Skeletal muscle satellite cell (primary cell): ENCODE data around the gene ICOS.
"Not testable (repeated sequence)": the region's sequence is repeated elsewhere in the genome, so short reads cannot be mapped to it uniquely, and the experiment has no call there.

Experiments
- H3K27me3 ChIP-seq: 2 replicates; pipeline ENCODE4 v1.7.0; 2013; ENCODE audit warnings: low read length; ENCODE audit not compliant: control insufficient read depth, insufficient read depth
- H3K36me3 ChIP-seq: 2 replicates; pipeline ENCODE4 v1.7.0; 2013; ENCODE audit warnings: mild to moderate bottlenecking, control low read depth, low read length; ENCODE audit not compliant: insufficient read depth
- H3K4me1 ChIP-seq: 2 replicates; pipeline ENCODE4 v1.7.0; 2013; ENCODE audit warnings: low read length; ENCODE audit not compliant: control insufficient read depth, insufficient read depth
- H3K4me2 ChIP-seq: 2 replicates; pipeline ENCODE4 v1.7.0; 2013; ENCODE audit warnings: mild to moderate bottlenecking, low read length
- H3K4me3 ChIP-seq: 2 replicates; pipeline ENCODE4 v1.7.0; 2013; ENCODE audit warnings: low read length
- H3K9ac ChIP-seq: 2 replicates; pipeline ENCODE4 v1.7.0; 2013; ENCODE audit warnings: mild to moderate bottlenecking, low read depth, low read length, moderate library complexity
- H3K9me3 ChIP-seq: replicated peaks from 2 replicates; pipeline ENCODE4 v1.7.0; 2013; ENCODE audit warnings: mild to moderate bottlenecking, control low read depth, low read length

The ICOS gene

GRCh38 chr2:203943493-203944382, 7.2 kb downstream of the ICOS start:
- not testable (repeated sequence) for H3K4me2 ChIP-seq, H3K4me1 ChIP-seq, H3K9ac ChIP-seq, H3K9me3 ChIP-seq, H3K27me3 ChIP-seq, H3K36me3 ChIP-seq, H3K4me3 ChIP-seq

- H3K9me3 ChIP-seq: no peaks in the 10 kb centered on the region
- H3K27me3 ChIP-seq: no peaks in the 10 kb centered on the region
- no peak overlapping the region for H3K4me3 ChIP-seq
- H3K9ac ChIP-seq: no peak overlapping the region
- H3K36me3 ChIP-seq: no peaks in the 10 kb centered on the region
- no peaks in the 10 kb centered on the region for H3K4me1 ChIP-seq
- H3K4me2 ChIP-seq: no peak overlapping the region
These were observed 12.2 kb downstream of the ICOS start for GRCh38 chr2:203948733-203949132.

DNA sequence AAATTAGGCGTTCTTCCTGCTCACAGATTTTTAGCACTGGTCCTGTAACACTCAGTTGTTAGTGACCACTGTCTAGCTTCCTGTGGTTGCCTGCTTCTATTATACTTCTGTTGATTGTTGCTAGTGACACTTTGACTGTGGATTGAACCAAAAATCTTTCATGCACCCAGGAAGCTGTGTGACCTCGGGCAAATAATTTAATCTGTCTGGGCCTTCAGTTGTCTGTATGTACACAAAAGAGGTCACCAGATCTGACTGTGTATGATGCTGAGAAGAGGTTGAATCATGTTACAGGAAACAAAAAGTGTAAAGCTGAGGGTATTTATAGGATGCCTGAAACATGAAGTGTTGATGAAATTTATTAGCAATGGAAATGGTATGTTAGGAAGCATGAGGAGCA, 12.7 kb downstream of the ICOS start:
- no peak overlapping the region for H3K4me2 ChIP-seq
- no peaks in the 10 kb centered on the region for H3K36me3 ChIP-seq
- H3K4me1 ChIP-seq: no peaks in the 10 kb centered on the region
- H3K9me3 ChIP-seq: no peaks in the 10 kb centered on the region
- H3K4me3 ChIP-seq: no peak overlapping the region
- H3K27me3 ChIP-seq: no peaks in the 10 kb centered on the region
- no peak overlapping the region for H3K9ac ChIP-seq

DNA sequence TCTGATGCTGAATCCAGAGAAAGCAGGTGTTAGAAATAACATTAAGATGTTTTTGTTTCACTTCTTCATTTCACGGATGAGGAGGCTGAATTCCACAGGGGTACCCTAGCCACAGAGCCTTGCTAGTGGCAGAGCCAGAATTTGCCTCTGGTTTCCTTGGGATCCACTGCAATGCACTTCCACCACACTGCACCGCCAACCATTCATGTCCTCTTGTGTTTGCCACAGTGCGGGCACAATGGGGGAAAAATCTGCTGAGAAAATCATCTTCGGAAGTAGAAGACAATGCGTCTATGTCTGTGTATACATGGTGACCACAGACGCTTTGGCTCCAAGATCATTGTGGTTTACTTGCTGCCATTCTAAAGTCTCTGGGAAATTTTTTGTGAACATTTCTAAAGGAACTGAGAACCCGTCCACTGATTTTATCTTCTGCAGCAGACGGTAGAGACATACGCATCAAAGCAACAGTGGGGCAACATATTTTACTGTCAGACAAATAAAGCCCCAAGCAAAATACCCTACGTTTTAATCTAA, 14.9 kb downstream of the ICOS start:
- no peak overlapping the region for H3K4me2 ChIP-seq
- H3K27me3 ChIP-seq: no peaks in the 10 kb centered on the region
- H3K36me3 ChIP-seq: no peaks in the 10 kb centered on the region
- no peak overlapping the region for H3K4me3 ChIP-seq
- H3K4me1 ChIP-seq: no peaks in the 10 kb centered on the region
- no peaks in the 10 kb centered on the region for H3K9me3 ChIP-seq
- no peak overlapping the region for H3K9ac ChIP-seq

DNA sequence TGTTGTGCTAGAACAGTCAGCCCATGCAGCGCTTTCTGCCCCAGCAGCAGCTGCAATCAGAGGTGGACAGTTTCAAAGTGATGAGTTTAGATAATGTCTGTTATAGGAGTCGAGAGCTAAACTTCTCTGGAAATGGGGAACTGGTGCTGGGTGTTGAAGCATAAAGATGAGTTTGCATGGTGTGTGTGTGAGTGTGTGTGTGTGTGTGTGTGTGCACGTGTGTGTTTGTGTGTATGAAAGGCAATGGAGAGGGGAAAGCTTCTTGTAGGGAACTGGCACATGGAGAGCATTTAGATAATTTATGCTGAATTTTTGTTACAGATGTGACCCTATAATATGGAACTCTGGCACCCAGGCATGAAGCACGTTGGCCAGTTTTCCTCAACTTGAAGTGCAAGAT, 22.7 kb downstream of the ICOS start:
- H3K9ac ChIP-seq: no peak overlapping the region
- no peaks in the 10 kb centered on the region for H3K27me3 ChIP-seq
- H3K36me3 ChIP-seq: no peaks in the 10 kb centered on the region
- no peak overlapping the region for H3K4me3 ChIP-seq
- H3K4me1 ChIP-seq: no peaks in the 10 kb centered on the region
- no peak overlapping the region for H3K4me2 ChIP-seq
- H3K9me3 ChIP-seq: no peaks in the 10 kb centered on the region

DNA sequence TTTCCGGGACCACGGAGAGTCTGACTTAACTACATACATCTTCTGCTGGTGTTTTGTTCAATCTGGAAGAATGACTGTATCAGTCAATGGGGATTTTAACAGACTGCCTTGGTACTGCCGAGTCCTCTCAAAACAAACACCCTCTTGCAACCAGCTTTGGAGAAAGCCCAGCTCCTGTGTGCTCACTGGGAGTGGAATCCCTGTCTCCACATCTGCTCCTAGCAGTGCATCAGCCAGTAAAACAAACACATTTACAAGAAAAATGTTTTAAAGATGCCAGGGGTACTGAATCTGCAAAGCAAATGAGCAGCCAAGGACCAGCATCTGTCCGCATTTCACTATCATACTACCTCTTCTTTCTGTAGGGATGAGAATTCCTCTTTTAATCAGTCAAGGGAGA, 23.1 kb downstream of the ICOS start:
- Histone ChIP-seq H3K27me3 (no peaks in the 10 kb centered on the region), H3K4me1 (no peaks in the 10 kb centered on the region), H3K36me3 (no peaks in the 10 kb centered on the region), H3K9me3 (no peaks in the 10 kb centered on the region), H3K9ac (no peak overlapping the region), H3K4me2 (no peak overlapping the region), H3K4me3 (no peak overlapping the region)

- H3K9ac ChIP-seq: no peak overlapping the region
These were observed 24.2 kb downstream of the ICOS start for GRCh38 chr2:203960811-203961210.

DNA sequence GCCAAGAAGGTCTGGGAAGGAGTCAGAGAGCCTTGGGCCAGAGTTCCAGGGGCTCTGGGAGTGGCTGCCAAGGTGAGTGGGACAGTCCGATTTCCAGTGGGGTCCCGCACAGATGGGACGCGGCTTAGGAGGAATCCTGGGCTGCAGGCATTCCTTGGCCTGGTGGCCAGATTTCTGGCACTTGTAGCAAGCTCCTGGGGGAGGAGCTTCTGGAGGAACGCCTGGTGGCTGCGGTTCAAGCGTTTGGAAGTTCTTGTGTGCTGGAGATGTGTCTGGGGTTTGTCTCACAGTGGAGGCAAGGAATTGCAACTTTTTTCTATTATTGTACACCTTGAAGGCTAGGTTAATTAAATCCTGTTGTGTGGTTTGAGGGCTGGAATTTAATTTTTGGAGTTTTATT, 28.6 kb downstream of the ICOS start:
- not testable (repeated sequence) for H3K4me2 ChIP-seq, H3K9me3 ChIP-seq, H3K9ac ChIP-seq, H3K4me3 ChIP-seq, H3K36me3 ChIP-seq, H3K4me1 ChIP-seq
- peaks cover 24% of the 10 kb centered on the region for H3K27me3 ChIP-seq

More at GRCh38 chr2:203960811-203961210, 24.2 kb downstream of the ICOS start:
- Histone ChIP-seq H3K4me3 (no peak overlapping the region), H3K4me2 (no peak overlapping the region), H3K36me3 (no peaks in the 10 kb centered on the region), H3K9me3 (no peaks in the 10 kb centered on the region), H3K4me1 (no peaks in the 10 kb centered on the region), H3K27me3 (peaks cover 2% of the 10 kb centered on the region)

GRCh38 chr2:203971251-203971650, 34.7 kb downstream of the ICOS start:
- H3K4me3 ChIP-seq: no peak overlapping the region
- no peak overlapping the region for H3K4me2 ChIP-seq
- no peaks in the 10 kb centered on the region for H3K9me3 ChIP-seq
- H3K27me3 ChIP-seq: peaks cover 51% of the 10 kb centered on the region
- H3K4me1 ChIP-seq: no peaks in the 10 kb centered on the region
- H3K9ac ChIP-seq: no peak overlapping the region
- no peaks in the 10 kb centered on the region for H3K36me3 ChIP-seq

DNA sequence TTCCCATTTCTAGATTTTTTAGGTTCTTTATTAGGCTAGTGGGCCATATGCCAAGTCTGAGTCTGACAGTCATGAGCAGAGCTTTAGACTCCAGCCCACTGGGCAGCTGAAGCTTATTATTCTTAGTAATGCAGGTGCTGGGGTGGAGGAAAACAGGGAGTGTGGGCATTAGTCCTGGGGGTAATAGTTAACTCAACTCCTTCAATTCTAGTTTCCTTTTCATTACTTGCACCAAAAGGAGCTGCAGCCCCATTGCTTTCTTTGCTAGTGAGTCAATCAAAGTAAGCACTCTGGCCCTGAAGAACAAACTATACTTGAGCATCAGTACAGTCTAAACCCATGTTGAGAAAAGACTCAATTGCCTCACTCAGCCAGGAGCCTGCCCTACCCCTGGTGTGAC, 35.5 kb downstream of the ICOS start:
- no peak overlapping the region for H3K4me3 ChIP-seq
- H3K4me2 ChIP-seq: no peak overlapping the region
- H3K4me1 ChIP-seq: no peaks in the 10 kb centered on the region
- H3K9me3 ChIP-seq: no peaks in the 10 kb centered on the region
- peaks cover 51% of the 10 kb centered on the region for H3K27me3 ChIP-seq
- no peak overlapping the region for H3K9ac ChIP-seq
- no peaks in the 10 kb centered on the region for H3K36me3 ChIP-seq

- Histone ChIP-seq H3K4me3 (no peak overlapping the region), H3K4me2 (no peak overlapping the region), H3K9ac (no peak overlapping the region), H3K9me3 (no peaks in the 10 kb centered on the region), H3K36me3 (no peaks in the 10 kb centered on the region), H3K4me1 (no peaks in the 10 kb centered on the region), H3K27me3 (peaks cover 47% of the 10 kb centered on the region)
These were observed 36.4 kb downstream of the ICOS start for GRCh38 chr2:203973000-203973399.

GRCh38 chr2:203973676-203974075, 37.1 kb downstream of the ICOS start:
- peaks cover 43% of the 10 kb centered on the region for H3K27me3 ChIP-seq

More at GRCh38 chr2:203973676-203974075, 37.1 kb downstream of the ICOS start:
- H3K9ac ChIP-seq: no peak overlapping the region
- no peaks in the 10 kb centered on the region for H3K9me3 ChIP-seq
- H3K4me1 ChIP-seq: no peaks in the 10 kb centered on the region
- H3K4me2 ChIP-seq: no peak overlapping the region
- no peak overlapping the region for H3K4me3 ChIP-seq
- no peaks in the 10 kb centered on the region for H3K36me3 ChIP-seq
